Measurements from ENCODE around the gene DDX39B.

Gene DDX39B

GRCh38 chr6:31585491-31585890, 43.7 kb upstream of the DDX39B start:
- TF ChIP-seq CTCF (IDR thresholded peaks at IDR 0.05; ENCODE audit: insufficient read depth, low read depth, low read length, missing control alignments) = peak; percentile 17
- DNase-seq (ENCODE audit: low read depth) = no peak
- H3K4me3 ChIP-seq (ENCODE audit: low read length) = no peak overlapping the region

- no peak for TF ChIP-seq CTCF (IDR thresholded peaks at IDR 0.05; ENCODE audit: insufficient read depth, low read depth, low read length, missing control alignments)
- DNase-seq (ENCODE audit: low read depth) = no peak
- peak within 1 kb of the TSS; percentile 86 for H3K4me3 ChIP-seq (ENCODE audit: low read length)
These were observed 40.4 kb upstream of the DDX39B start, which contains the start of gene LTB for GRCh38 chr6:31582230-31582643. LTB (minus strand) TSS chr6:31582424; CDS start chr6:31582417, 7 bp downstream.

- H3K4me3 ChIP-seq (ENCODE audit: low read length) = peak overlapping the region; percentile 86
- no peak for DNase-seq (ENCODE audit: low read depth)
- no peak for TF ChIP-seq CTCF (IDR thresholded peaks at IDR 0.05; ENCODE audit: insufficient read depth, low read depth, low read length, missing control alignments)
These were observed 39.8 kb upstream of the DDX39B start for GRCh38 chr6:31581434-31582229.

GRCh38 chr6:31580807-31581433, 39.1 kb upstream of the DDX39B start:
- peak; percentile 73 for DNase-seq (ENCODE audit: low read depth)
- peak; percentile 59 for TF ChIP-seq CTCF (IDR thresholded peaks at IDR 0.05; ENCODE audit: insufficient read depth, low read depth, low read length, missing control alignments)
- peak overlapping the region; percentile 86 for H3K4me3 ChIP-seq (ENCODE audit: low read length)

- H3K4me3 ChIP-seq (ENCODE audit: low read length) = peak overlapping the region; percentile 86
- no peak for DNase-seq (ENCODE audit: low read depth)
- no peak for TF ChIP-seq CTCF (IDR thresholded peaks at IDR 0.05; ENCODE audit: insufficient read depth, low read depth, low read length, missing control alignments)
These were observed 38.6 kb upstream of the DDX39B start for GRCh38 chr6:31580438-31580740.

GRCh38 chr6:31579546-31580437, 38.0 kb upstream of the DDX39B start:
- no peak overlapping the region for H3K4me3 ChIP-seq (ENCODE audit: low read length)
- no peak for DNase-seq (ENCODE audit: low read depth)
- TF ChIP-seq CTCF (IDR thresholded peaks at IDR 0.05; ENCODE audit: insufficient read depth, low read depth, low read length, missing control alignments) = peak; percentile 2
